Right atrium auricular region (tissue), 2 donors: Measurements from ENCODE around the gene PDE9A. TPM values are rescaled to one million over a fixed set of nuclear protein-coding genes. Genes with fewer than 3 reads are reported as not detected.

Experiments
- DNase-seq: peaks from one replicate; pipeline ENCODE4 v3.0.0-alpha.2; 2019; ENCODE audit warnings: low spot score
- H3K27ac ChIP-seq, 2 donors: fragments of 200-600 bp; sonication (generic); 1 replicate in 1 of 2; 2 replicates in 1 of 2; pipeline ENCODE4 v1.5.1; 2016 to 2019
- H3K27me3 ChIP-seq, 2 donors: fragments of 200-600 bp; sonication (generic); one replicate each; pipeline versions ENCODE4 v1.5.1 to v1.6.0; 2017 to 2019
- H3K36me3 ChIP-seq: fragments of 200-600 bp; sonication (generic); one replicate; pipeline ENCODE4 v1.5.1; 2016
- H3K4me1 ChIP-seq, 2 donors: fragments of 200-600 bp; sonication (generic); one replicate each; pipeline versions ENCODE4 v1.5.1 to v1.6.0; 2017 to 2019
- H3K4me3 ChIP-seq, 2 donors: fragments of 200-600 bp; sonication (generic); 1 replicate in 1 of 2; 2 replicates in 1 of 2; pipeline ENCODE4 v1.5.1; 2017 to 2019; ENCODE audit warnings: mild to moderate bottlenecking in 1 of 2, moderate library complexity in 1 of 2
- H3K9me3 ChIP-seq, 2 donors: fragments of 200-600 bp; sonication (generic); one replicate each; pipeline ENCODE4 v1.5.1; 2019
- CTCF ChIP-seq, 2 donors: fragments of 200-600 bp; sonication (generic); IDR thresholded peaks; one replicate each; pipeline ENCODE4 v1.5.1; 2019; ENCODE audit warnings: antibody characterized with exemption in 2 of 2
- total RNA-seq, 2 donors: library from RNA; depleted of rRNA; stranded (reverse); fragments of >200 nt; gene quantifications; one replicate each; pipeline ENCODE4 v1.1.0, GENCODE V29; 2016

The PDE9A gene
- total RNA-seq, 2 donors from 2014 or later: 1.1 to 2.0 TPM

GRCh38 chr21:42756580-42757250 lies 103.3 kb downstream of the PDE9A start:
- H3K9me3 ChIP-seq: no peaks in the 10 kb centered on the region
- no peak overlapping the region for H3K27ac ChIP-seq
- no peak for DNase-seq
- no peak overlapping the region for H3K4me3 ChIP-seq
- no peaks in the 10 kb centered on the region for H3K27me3 ChIP-seq
- no peaks in the 10 kb centered on the region for H3K36me3 ChIP-seq
- TF ChIP-seq CTCF (IDR thresholded peaks at IDR 0.05): no peak
- H3K4me1 ChIP-seq: peaks cover 0 to 7% of the 10 kb centered on the region in 2 donors

GRCh38 chr21:42757422-42757821 lies 104.0 kb downstream of the PDE9A start:
- no peak for DNase-seq
- no peak overlapping the region for H3K4me3 ChIP-seq
- H3K27ac ChIP-seq: no peak overlapping the region
- H3K27me3 ChIP-seq: no peaks in the 10 kb centered on the region
- H3K36me3 ChIP-seq: no peaks in the 10 kb centered on the region
- H3K9me3 ChIP-seq: no peaks in the 10 kb centered on the region
- TF ChIP-seq CTCF (IDR thresholded peaks at IDR 0.05): no peak
- H3K4me1 ChIP-seq: peaks cover 0 to 7% of the 10 kb centered on the region in 2 donors

GRCh38 chr21:42757826-42758655 lies 104.6 kb downstream of the PDE9A start:
- TF ChIP-seq CTCF (IDR thresholded peaks at IDR 0.05): no peak
- Histone ChIP-seq H3K36me3 (no peaks in the 10 kb centered on the region), H3K4me1 (peaks cover 0 to 7% of the 10 kb centered on the region in 2 donors), H3K27ac (no peak overlapping the region), H3K4me3 (no peak overlapping the region), H3K9me3 (no peaks in the 10 kb centered on the region), H3K27me3 (no peaks in the 10 kb centered on the region)
- DNase-seq: no peak

GRCh38 chr21:42758721-42759593 lies 105.5 kb downstream of the PDE9A start:
- no peak for DNase-seq
- Histone ChIP-seq H3K4me1 (peaks cover 0 to 7% of the 10 kb centered on the region in 2 donors), H3K9me3 (no peaks in the 10 kb centered on the region), H3K4me3 (no peak overlapping the region), H3K36me3 (no peaks in the 10 kb centered on the region), H3K27me3 (no peaks in the 10 kb centered on the region), H3K27ac (no peak overlapping the region)
- TF ChIP-seq CTCF (IDR thresholded peaks at IDR 0.05): no peak

- no peak for DNase-seq
- Histone ChIP-seq H3K27ac (no peak overlapping the region), H3K4me3 (no peak overlapping the region), H3K36me3 (no peaks in the 10 kb centered on the region), H3K9me3 (no peaks in the 10 kb centered on the region), H3K27me3 (no peaks in the 10 kb centered on the region), H3K4me1 (peaks cover 0 to 7% of the 10 kb centered on the region in 2 donors)
- TF ChIP-seq CTCF (IDR thresholded peaks at IDR 0.05): no peak
Observed at GRCh38 chr21:42759594-42759927, 106.1 kb downstream of the PDE9A start.
